ENCODE measurements around the gene MACROD1.
A peak's percentile ranks its signal among the peaks of the same experiment; 100 is the strongest.

The MACROD1 gene

GRCh38 chr11:64113462-64113780 lies 52.5 kb downstream of the MACROD1 start:
- DNase-seq (ENCODE audit: low read depth, low spot score), result no peak

- no peak for DNase-seq (ENCODE audit: low read depth, low spot score)
These were observed 53.0 kb downstream of the MACROD1 start for GRCh38 chr11:64112771-64113461.

- DNase-seq (ENCODE audit: low read depth, low spot score), result no peak
These were observed 55.2 kb downstream of the MACROD1 start for GRCh38 chr11:64110465-64111375.

- no peak for DNase-seq (ENCODE audit: low read depth, low spot score)
These were observed 56.6 kb downstream of the MACROD1 start for GRCh38 chr11:64109332-64109731.

GRCh38 chr11:64107303-64107702 lies 58.6 kb downstream of the MACROD1 start:
- no peak for DNase-seq (ENCODE audit: low read depth, low spot score)

- no peak for DNase-seq (ENCODE audit: low read depth, low spot score)
These were observed 61.3 kb downstream of the MACROD1 start for GRCh38 chr11:64104632-64105031.

GRCh38 chr11:64103277-64103985 lies 62.5 kb downstream of the MACROD1 start:
- no peak for DNase-seq (ENCODE audit: low read depth, low spot score)

- no peak for DNase-seq (ENCODE audit: low read depth, low spot score)
These were observed 63.7 kb downstream of the MACROD1 start for GRCh38 chr11:64102005-64102738.

GRCh38 chr11:64101461-64101860 lies 64.5 kb downstream of the MACROD1 start:
- DNase-seq (ENCODE audit: low read depth, low spot score), result no peak

GRCh38 chr11:64100782-64101353 lies 65.0 kb downstream of the MACROD1 start:
- DNase-seq (ENCODE audit: low read depth, low spot score), result no peak

- DNase-seq (ENCODE audit: low read depth, low spot score), result no peak
These were observed 65.6 kb downstream of the MACROD1 start for GRCh38 chr11:64100360-64100759.

- DNase-seq (ENCODE audit: low read depth, low spot score), result no peak
These were observed 66.5 kb downstream of the MACROD1 start for GRCh38 chr11:64099436-64099835.

GRCh38 chr11:64098318-64098831 lies 67.5 kb downstream of the MACROD1 start:
- no peak for DNase-seq (ENCODE audit: low read depth, low spot score)

- no peak for DNase-seq (ENCODE audit: low read depth, low spot score)
These were observed 68.2 kb downstream of the MACROD1 start for GRCh38 chr11:64097468-64098317.

GRCh38 chr11:64096835-64097234 lies 69.1 kb downstream of the MACROD1 start:
- no peak for DNase-seq (ENCODE audit: low read depth, low spot score)

GRCh38 chr11:64095949-64096348 lies 70.0 kb downstream of the MACROD1 start:
- no peak for DNase-seq (ENCODE audit: low read depth, low spot score)

- DNase-seq (ENCODE audit: low read depth, low spot score), result no peak
These were observed 70.6 kb downstream of the MACROD1 start for GRCh38 chr11:64095273-64095817.

GRCh38 chr11:64094463-64095260 lies 71.3 kb downstream of the MACROD1 start:
- DNase-seq (ENCODE audit: low read depth, low spot score), result peak; percentile 46
